ENCODE measurements around the gene EEA1.

EEA1 gene

DNA sequence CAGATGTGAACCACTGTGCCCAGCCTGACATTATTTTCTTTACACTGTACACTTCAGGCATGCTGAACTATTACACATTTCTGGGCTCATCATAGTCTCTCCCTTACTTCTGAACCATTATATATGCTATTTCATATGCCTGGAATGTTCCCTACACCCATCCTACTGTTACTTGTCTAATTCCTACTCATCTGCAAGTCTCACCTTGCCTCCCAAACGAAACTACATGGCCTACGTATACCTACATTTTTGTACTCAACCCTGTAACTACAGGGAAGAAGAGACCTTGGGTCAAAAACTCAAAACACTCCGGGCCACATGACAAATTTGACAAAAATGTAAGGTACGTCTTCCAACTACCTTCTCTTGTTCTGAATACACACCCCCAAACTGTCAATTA lies 9.5 kb upstream of the EEA1 start:
- DNase-seq (ENCODE audit: low read depth, low spot score) = no peak

DNA sequence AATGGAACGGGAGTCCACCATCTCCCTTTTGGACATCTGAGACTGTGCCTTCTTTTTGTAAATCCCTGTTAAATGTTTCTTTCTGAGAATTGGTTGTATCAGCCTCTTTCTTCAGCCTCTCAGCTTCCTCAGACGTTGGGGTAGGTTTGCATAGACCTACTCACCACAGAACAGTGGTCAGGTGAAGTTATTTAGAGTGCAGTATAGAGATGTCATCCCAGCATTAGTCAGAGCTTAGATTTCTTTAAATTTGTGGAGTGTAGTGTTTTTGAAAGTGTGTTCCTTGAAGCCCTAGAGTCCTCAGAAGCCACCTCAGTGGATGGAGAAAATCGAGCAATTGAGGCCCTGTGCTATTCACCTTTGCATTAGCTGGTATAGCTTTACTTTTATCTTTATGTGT lies 8.9 kb upstream of the EEA1 start:
- no peak for DNase-seq (ENCODE audit: low read depth, low spot score)

DNA sequence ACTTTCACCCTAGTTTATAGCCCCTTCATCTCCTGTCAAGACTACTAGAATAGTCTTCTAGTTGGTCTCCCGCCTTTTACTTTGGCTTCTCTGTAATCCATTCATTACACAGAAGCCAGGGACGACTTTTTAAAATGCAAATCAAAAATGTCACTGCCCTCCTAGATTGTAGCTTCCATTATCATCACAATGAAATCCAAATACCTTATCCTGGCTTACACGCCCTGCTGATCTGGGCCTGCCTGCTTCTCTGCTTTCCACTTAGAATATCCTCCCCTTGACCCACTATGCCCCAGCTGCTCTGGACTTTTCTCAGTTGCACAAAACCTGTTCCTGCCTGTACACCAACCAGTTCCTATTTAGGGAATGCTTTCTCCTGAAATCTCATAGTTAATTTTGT lies 4.5 kb upstream of the EEA1 start:
- DNase-seq (ENCODE audit: low read depth, low spot score) = no peak

DNA sequence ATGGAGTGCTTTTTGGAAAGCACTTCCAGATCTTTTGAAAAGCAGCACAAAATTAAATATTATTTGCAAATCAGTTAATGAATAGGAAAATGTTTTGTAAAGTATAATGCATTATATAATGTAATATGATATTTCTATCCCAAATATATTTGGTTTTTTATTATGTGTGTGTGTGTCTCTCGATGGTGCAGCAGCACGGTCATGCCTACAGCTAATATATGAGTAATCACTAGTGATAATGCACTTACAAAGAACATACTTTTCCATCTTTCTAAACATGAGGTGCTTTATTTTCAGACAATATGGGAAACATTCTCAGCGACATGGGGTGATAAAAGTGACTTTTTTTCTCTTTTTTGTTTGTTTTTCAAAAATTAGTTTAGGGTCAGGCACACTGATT lies 1.3 kb upstream of the EEA1 start:
- no peak for DNase-seq (ENCODE audit: low read depth, low spot score)

DNA sequence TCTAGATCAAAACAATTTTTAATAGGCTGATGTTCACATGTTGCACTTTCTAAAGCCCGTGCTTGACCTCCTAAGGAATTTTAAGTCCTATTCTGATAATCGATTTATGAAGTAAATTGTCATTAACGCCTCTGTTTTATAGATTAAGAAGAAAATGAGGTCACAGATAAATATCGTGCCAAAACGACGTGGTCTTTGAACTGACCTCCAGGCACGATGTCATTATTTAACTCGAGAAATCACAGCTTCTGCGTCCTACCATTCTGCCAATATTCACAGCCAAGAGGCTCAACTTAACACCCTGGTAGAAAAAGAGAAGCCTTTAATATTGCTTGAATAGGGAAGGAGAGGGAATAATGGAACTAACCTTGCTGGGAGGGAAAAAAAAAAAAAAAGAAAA lies 888 bp upstream of the EEA1 start:
- DNase-seq (ENCODE audit: low read depth, low spot score) = no peak

DNA sequence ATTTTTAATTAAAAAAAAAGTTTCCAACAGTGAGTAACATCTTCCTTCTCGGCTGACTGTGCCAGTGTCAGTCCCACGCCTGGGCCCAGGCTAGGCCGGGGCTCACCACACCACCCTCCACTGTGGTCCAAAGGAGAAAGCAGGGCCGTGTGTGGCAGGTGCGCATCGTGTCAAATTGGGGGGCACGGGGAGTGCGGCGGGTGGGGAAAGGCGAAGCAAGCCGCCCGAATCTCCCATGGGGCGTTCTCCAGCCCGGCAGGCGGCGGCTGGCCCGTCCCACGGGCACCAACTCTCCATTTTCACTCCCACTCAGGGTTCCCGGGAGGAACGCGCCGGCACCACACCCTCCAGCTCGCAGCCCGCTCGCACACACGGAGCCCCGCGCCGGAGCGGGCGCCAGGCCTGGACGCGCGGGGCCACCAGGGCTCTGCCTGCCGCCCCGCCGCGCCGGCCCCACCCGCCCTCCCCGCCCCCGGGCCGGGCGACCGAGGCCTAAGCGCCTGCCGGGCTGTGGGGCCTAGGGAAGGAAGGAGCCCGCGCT lies 604 bp downstream of the EEA1 start:
- DNase-seq (ENCODE audit: low read depth, low spot score) = no peak

DNA sequence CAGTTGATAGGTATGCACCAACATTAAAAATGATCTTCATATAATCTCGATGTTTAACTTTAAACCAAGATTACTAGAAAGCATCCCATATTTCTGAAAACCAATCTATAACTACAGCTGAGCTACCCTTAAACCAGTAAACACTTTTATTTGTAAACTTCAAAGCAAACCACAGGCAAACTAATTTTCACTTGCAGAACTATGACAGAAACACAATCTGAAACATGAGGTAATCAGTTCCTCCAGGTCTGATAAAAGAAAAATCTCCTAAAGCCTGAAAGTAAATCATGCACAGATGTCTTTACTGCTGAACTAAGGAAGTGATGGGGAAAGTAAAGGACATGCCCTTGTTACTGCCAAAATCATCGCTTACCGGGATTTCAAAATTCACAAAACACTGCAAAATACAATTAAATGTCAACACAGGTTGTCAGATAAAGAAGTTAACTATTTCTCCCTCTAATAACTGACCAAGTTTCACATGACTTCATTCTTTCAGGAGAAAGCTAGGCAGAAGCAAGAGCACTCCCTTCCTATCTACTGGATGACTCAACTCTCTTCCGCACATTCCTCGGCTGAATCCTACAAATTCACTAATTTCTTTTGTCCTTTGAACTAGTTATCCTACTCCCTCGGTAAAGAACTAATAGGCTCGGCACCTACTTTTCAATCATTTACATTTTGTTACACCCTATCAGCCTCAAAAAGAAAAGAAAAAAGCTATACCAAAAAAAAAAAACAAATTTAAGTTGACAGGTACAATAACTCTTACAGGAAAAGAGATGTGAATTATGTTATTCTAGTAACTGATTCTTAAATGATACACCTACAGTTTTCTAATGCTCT lies 1.4 kb downstream of the EEA1 start:
- no peak for DNase-seq (ENCODE audit: low read depth, low spot score)

DNA sequence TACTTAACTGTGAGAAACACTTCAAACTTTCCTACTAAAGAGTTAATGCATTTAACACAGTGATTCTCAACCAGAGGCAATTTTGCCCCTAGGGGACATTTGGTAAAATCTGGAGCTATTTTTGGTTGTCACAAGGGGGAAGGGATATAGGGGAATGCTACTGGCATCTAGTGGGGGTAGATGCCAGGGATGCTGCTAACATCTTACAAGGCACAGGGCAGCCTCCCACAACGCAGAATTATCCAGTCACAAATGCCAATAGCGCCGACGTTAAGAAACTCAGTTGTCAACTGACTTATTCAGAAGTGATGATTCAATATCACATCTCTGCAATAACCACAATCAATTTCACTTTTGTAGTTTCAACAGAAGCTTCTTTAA lies 2.0 kb downstream of the EEA1 start:
- no peak for DNase-seq (ENCODE audit: low read depth, low spot score)

DNA sequence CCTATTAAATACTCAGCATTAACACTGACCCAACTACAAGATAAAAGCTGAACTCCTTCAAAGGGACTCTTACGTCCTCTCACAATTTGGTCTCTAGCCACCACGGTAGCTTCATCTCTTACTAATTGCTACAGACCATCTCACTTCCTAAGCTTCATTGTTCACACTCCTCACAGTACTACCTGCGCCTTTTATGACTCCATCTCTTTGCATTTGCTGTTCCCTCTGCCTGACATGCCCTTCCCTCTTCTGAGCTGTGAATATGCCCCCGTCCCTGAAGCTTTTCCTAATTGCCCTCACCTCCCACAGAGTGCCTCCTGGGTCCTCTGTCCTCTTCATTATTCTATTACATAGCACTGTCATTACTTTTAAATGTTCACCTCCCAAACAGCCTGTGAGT lies 2.5 kb downstream of the EEA1 start:
- no peak for DNase-seq (ENCODE audit: low read depth, low spot score)

DNA sequence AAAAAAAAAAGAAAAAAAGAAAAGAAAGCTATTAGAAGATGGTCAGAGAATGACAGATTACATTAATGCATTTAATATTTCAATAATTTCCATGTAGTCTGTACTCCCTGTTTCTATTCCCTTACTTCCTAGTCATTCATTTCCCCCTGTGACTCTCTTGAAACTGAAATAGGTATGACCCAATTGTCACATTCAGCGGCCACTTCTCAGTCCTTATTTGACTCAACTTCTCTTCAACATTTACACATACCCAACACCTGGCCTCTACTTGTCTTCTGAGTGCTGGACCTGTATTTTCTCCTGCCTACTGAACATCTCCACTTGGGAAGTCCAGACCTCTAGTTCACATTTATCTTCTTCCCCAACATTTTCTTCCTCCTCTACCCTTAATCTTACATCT lies 7.2 kb downstream of the EEA1 start:
- no peak for DNase-seq (ENCODE audit: low read depth, low spot score)

DNA sequence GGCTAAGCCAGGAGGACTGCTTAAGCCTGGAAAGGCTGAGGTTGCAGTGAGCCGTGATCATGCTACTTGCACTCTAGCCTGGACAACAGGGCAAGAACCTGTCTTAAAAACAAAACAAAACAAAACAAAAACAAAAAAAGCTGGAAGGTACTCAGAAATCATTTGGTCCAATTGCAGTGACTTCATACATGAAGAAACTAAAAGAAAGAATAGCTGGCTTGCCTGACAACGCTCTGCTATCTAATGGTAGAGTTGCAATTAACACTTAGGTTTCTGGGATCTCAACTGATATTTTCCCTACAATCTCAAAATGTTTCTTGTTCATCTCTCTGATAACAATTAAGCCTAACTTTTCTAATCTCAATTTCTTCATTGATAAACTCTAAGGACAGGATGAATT lies 13.7 kb downstream of the EEA1 start:
- no peak for DNase-seq (ENCODE audit: low read depth, low spot score)

DNA sequence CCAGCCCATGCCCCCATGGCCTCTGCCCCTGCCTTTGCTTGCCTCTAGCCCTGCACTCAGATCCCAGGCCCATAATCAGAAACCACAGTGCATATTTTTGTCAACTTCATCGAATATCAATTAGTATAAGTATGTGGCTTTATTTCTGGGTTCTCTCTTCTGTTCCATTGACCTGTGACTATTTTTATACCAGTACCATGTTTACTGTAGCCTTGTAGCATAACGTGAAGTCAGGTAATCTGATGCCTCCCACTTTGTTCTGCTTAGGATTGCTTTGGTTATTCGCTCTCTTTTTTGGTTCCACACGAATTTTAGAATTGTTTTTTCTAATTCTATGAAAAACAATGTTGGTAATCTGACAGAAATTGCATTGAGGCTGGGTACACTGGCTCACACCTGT lies 14.9 kb downstream of the EEA1 start:
- no peak for DNase-seq (ENCODE audit: low read depth, low spot score)

DNA sequence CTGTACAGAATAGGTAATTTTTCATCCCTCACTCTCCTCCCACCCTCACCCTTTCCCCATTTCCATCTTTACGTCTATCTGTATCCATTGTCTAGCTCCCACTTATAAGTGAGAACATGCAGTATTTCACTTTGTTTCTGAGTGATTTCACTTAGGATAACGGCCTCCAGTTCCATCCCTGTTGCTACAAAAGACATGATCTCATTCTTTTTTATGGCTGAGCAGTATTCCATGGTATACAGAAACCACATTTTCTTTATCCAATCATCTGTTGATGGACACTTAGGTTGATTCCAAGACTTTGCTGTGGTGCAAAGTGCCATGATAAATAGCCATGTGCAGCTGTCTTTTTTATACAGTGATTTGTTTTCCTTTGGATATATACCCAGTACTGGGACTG lies 16.4 kb downstream of the EEA1 start:
- no peak for DNase-seq (ENCODE audit: low read depth, low spot score)

DNA sequence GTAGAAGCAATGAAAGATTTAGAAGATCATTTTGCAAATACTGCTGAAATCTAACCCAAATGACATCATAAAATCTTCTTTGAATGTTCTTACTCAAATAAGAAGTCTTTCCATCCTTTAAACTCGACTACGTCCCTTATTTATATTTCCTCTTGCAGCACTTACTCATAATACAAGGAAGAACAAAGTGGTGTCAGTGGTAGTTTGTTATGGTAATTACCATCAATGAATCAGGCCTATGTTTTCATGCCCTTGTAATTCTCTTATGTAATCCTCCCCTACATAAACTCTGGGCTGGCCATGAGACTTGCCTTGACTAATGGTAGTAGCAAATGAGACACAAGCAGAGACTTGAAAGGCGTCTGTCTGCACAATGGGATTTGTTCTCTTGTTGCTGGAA lies 17.0 kb downstream of the EEA1 start:
- DNase-seq (ENCODE audit: low read depth, low spot score) = no peak

DNA sequence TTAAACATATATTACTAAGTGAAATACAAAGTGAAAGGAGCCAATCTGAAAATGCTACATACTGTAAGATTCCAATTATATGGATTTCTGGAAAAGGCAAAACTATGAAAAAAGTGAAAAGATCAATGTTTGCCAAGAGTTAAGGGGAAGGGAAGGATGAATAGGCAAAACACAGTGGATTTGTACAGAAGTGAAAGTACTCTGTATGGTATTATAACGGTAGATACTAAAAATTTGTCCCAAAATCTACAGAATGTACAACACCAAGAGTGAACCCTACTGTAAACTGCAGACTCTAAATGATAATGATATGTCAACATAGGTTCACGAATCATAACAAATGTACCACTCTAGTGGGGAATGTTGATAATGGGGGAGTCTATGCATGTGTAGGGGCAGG lies 17.8 kb downstream of the EEA1 start:
- no peak for DNase-seq (ENCODE audit: low read depth, low spot score)

DNA sequence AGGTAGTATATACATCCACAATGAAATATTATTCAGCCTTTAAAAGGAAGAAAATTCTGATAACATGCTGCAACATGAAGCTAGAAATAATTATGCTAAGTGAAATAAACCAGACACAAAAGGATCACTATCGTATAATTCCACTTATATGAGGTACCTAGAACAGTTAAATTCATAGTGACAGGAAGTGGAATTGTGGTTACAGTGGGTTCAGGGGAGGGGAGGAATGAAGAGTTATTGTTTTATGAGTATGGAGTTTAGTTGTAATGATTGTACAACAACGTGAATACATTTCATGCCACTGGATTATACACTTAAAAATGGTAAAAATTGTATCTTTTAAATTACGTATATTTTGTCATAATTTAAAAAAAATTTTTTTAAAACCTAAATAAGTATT lies 21.0 kb downstream of the EEA1 start:
- DNase-seq (ENCODE audit: low read depth, low spot score) = no peak

DNA sequence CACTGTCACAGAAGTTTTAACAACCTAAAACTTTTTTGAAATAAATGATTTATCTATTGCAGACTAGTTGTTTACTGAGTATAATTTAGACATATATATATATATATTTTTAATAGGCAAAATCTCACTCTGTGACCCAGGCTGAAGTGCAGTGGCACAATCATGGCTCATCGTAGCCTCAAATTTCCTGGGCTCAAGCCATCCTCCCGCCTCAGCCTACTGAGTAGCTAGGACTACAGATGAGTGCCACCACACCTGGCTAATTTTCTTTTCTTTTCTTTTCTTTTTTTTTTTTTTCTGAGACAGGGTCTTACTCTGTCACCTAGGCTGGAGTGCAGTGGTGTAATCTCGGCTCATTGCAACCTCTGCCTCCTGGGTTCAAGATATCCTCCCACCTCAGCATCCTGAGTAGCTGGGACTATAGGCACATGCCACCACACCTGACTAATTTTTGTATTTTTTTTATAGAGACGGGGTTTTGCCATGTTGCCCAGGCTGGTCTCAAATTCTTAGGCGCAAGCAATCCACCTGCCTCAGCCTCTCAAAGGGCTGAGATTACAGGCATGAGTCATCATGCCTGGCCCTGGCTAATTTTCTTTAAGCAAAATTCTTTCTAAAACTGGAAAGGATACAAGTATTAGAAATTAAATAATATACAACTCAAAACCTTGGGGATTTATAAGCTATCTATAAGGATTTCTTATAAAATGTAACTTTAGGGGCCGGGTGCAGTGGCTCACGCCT lies 23.1 kb downstream of the EEA1 start:
- DNase-seq (ENCODE audit: low read depth, low spot score) = no peak

DNA sequence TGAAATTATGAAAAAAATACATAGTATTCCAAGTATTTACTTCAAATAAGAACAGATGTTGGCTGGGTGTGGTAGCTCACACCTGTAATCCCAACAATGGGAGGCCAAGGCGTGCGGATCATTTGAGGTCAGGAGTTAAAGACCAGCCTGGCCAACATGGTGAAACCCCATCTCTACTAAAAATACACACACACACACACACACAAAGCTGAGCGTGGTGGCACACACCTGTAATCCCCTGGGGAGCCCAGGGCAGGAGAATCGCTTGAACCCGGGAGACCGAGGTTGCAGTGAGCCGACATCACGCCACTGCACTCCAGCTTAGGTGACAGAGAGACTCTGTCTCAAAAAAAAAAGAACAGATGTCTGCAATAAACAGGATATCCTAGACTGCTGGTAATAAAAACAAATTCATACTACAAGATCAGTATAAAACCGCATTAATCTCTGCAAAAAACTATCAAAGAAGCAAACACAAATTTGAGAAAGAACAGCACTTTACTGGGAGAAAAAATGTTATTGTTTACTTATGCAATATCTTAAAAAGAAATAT lies 23.8 kb downstream of the EEA1 start:
- DNase-seq (ENCODE audit: low read depth, low spot score) = no peak

DNA sequence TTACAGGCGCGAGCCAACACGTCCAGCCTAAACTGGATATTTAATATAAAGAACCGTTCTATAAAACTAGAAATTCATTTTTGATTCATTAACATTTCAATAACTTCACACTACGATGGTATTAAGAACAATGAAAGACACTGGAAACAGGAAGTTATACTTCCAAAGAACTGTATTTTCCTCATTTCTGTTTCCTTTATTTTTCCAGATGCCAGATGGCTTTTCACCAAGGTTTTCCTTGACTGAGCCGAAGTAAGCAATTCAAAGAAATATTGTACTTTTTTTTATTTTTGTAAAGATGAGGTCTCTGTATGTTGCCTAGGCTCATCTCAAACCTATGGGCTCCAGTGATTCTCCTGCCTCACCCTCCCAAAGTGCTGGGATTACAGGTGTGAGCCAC lies 28.2 kb downstream of the EEA1 start:
- no peak for DNase-seq (ENCODE audit: low read depth, low spot score)

DNA sequence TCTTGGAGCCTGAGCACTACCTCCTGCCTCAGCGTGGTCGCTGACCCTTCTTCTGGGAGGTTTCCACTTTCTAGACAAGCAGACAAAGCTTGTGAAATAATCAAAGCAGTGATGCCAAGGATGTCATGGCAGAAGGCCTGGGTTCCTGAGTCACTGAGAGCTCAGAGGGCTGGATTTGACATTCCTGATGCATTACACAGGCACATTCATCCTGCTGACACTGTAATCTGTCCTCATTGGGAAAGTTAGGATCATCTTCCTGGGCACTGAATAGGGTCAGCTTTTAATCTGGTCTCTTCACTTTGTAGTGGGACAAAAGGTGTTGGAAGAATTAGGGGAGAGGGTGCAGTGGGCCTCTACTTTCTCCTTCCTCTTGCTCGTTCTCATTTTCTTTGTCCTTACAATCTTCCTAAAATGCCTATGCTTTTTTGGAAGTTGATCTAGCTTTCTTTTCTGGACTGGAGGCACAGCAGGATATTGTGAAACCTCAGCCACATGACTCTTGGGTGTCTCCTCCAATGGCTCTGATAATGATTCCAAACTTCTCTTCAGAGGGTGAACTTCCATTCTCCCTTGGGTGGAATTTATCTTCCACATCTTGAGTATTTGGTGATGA lies 29.6 kb downstream of the EEA1 start:
- peak; percentile 86 for DNase-seq (ENCODE audit: low read depth, low spot score)

DNA sequence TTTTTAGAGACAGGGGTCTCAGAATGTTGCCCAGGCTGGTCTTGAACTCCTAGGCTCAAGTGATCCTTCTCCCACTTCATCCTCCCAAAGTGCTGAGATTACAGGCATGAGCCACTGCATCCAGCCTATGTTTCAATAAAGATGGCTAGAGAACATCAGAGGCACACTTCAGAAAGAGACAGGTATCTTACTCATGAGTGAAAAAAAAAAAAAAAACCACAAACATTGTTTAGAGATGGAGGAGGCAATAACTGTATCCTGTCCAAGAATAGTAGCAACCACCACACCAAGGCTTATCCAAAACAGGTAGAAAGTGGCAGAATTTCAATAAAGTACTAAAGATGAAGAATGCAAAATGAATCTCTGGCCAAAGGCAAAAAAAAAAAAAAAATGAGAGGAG lies 30.3 kb downstream of the EEA1 start:
- DNase-seq (ENCODE audit: low read depth, low spot score) = no peak

DNA sequence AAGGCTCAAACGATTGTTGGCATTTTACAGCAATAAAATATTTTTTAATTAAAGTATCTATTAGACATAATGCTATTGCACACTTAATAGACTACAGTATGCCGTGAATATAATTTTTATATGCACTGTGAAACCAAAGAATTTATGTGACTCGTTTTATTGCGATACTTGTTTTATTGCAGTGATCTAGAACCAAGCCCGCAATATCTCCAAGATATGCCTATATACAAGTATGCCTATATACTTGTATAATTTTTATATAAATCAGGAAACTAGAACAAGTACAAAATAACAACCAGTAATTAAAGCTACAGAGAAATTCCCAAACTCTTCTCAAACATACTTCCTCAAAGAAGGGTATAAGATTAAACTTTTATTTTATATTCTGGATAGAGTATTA lies 31.3 kb downstream of the EEA1 start:
- DNase-seq (ENCODE audit: low read depth, low spot score) = no peak
